AG10803 (cell line): ENCODE data around the gene AMN.

Source experiments
- DNase-seq: peaks from one replicate; pipeline ENCODE4 v3.0.0; 2010; ENCODE audit warnings: low read depth
- H3K4me3 ChIP-seq: 2 replicates; pipeline ENCODE4 v1.5.1; 2011; ENCODE audit warnings: mild to moderate bottlenecking, low read length, control low read depth
- CTCF ChIP-seq: conservative IDR thresholded peaks from 2 replicates; pipeline ENCODE4 v1.5.1; 2011; ENCODE audit warnings: mild to moderate bottlenecking, low read length, control low read depth, inconsistent platforms

Gene AMN

GRCh38 chr14:102914474-102915291 is 7.8 kb upstream of the AMN start:
- DNase-seq: no peak
- TF ChIP-seq CTCF: no peak
- no peak overlapping the region for H3K4me3 ChIP-seq

- no peak overlapping the region for H3K4me3 ChIP-seq
These were observed 7.0 kb upstream of the AMN start for GRCh38 chr14:102915292-102916110.

GRCh38 chr14:102916347-102917055 is 6.0 kb upstream of the AMN start:
- no peak overlapping the region for H3K4me3 ChIP-seq
- no peak for TF ChIP-seq CTCF
- DNase-seq: no peak

More at GRCh38 chr14:102915292-102916110, 7.0 kb upstream of the AMN start:
- no peak for TF ChIP-seq CTCF
- no peak for DNase-seq

DNA sequence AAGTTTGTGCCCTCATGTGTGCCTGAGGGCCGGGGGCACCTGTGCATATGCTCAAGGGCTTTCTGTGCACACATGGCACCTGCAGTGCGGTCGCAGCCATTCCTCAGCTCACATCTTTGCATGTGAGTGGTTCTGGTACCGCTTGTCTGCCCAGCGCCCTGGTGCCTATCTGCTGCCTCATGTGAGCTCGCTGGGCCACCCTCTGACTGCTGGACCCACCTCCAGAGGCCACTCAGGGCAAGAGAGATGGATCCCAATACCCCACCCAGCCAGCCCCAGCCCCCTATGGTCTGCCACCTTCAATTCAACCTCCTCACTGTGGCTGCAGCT is 5.4 kb upstream of the AMN start:
- TF ChIP-seq CTCF: no peak
- no peak overlapping the region for H3K4me3 ChIP-seq

GRCh38 chr14:102917469-102918211 is 4.8 kb upstream of the AMN start:
- DNase-seq: peak; percentile 25
- no peak overlapping the region for H3K4me3 ChIP-seq
- peak; percentile 67 for TF ChIP-seq CTCF

More for the DNA sequence above, 5.4 kb upstream of the AMN start:
- no peak for DNase-seq

DNA sequence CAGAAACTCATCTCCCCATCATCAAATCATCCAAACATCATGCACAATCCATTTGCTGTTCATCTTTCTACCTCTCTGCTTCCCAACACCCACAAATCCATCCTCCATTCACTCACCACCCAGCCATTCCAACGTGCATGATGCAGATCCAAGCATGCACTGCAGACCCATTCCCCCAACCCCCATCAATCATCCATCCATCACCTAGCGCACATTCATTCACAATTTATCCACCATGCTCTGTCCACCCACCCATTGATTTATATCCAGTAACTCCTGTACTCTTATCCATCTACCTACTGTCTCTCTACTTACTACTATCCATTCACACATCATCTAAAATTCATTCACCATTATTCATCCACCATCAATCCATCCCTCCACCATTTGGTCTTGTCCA is 4.0 kb upstream of the AMN start:
- no peak overlapping the region for H3K4me3 ChIP-seq
- no peak for TF ChIP-seq CTCF
- DNase-seq: no peak
